ENCODE results near the gene FCMR.
"Not testable (repeated sequence)": the region's sequence is repeated elsewhere in the genome, so short reads cannot be mapped to it uniquely, and the experiment has no call there.

The FCMR gene

DNA sequence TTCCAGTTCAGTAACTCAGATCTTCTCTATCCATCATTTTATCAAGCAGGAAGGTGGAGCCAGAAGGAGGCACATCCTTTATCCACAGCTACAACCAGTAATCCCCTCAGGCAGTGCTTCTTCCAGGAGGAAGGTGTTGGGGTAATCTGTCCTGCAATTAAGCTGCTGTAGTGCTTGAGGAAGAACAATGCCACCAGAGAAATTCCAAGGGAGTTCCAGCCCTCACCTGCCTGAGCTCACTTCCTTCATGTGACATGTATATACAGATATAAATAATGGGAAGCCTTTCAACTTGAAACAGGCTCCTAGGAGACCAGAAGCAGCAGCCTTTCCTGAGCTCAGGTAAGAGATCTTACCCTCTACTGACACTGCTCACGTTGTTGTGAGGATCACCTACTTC is 58.5 kb downstream of the FCMR start:
- no peak for TF ChIP-seq CTCF (conservative IDR thresholded peaks at IDR 0.05; ENCODE audit: low read length)
- no peak for DNase-seq (ENCODE audit: low read depth)
- H3K4me3 ChIP-seq (ENCODE audit: low read length) = no peak overlapping the region

DNA sequence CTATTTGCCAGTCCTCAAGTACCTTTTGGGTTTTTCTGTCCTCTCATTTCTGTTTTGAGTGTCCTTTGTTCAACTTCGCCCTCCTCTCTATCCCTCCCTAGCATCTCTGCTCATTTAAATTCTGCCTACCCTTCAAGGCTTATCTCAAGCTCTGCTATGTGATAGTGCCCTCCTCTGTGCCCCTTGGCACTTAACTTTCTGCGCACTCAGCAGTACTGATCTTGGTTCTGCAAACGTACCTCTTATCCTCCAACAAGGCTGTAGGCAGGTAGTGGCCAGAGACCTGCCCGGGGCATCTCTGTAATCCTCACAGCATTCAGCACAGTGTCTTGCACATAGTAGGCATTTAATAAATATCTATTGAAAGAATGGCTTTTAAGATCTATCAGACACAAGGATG is 61.6 kb downstream of the FCMR start:
- no peak for DNase-seq (ENCODE audit: low read depth)
- H3K4me3 ChIP-seq (ENCODE audit: low read length) = no peak overlapping the region
- TF ChIP-seq CTCF (conservative IDR thresholded peaks at IDR 0.05; ENCODE audit: low read length) = no peak

GRCh38 chr1:206859082-206859521 is 62.6 kb downstream of the FCMR start:
- H3K4me3 ChIP-seq (ENCODE audit: low read length) = no peak overlapping the region
- no peak for DNase-seq (ENCODE audit: low read depth)
- TF ChIP-seq CTCF (conservative IDR thresholded peaks at IDR 0.05; ENCODE audit: low read length) = no peak

DNA sequence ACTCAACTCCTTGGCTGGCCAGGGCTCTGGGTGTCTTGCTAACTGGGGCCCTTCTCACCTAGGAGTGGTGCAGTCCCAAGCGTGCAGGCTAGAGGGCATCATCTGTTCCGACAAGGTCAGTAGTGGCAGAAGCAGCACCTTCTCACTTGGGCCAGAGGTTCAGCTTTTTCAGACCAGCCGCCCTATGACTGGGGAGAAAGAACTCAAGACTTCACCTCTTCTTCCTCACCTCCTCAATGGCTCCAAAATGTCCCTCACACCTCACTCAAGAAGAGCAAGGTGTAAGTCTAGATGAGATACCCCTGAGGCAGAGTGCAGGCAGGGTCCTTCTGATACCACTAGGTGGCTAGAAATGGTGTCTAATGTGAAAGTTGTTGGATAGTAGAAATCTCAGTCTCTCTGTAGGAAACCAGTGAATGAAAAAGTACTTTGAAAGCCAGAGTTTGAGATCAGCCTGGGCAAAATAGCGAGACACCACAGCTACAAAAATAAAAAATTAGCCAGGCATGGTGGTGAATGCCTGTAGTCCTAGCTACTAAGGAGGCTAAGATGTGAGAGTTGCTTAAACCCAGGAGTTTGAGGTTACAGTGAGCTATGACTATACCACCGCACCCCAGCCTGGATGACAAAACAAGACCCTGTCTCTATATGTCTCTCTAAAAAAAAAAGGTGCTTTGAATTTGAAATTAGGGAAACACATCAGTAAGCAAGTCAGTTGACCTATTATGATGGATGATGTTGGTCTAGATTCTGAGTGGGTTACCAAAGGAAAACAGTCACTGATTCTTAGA is 64.9 kb downstream of the FCMR start:
- TF ChIP-seq CTCF (conservative IDR thresholded peaks at IDR 0.05; ENCODE audit: low read length) = peak; percentile 48

DNA sequence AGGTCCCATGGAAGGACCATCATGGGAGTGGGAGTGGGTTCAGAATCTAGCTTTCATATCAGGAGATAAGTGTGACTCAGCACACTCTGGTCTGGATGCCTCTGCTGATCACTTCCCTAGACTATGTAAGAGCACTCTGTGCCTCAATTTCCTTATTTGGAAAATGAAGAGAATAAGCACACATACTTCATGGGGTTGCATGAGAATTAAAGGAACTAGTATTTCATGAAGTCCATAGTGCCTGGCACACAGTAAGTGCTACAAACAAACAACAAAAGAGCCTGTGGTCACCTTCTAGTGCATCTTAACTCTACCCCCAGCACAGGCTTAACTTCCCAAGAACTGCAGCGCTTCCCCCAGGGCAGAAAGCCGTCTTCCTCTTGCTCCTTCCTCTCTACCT is 65.9 kb downstream of the FCMR start:
- DNase-seq (ENCODE audit: low read depth) = no peak
- no peak for TF ChIP-seq CTCF (conservative IDR thresholded peaks at IDR 0.05; ENCODE audit: low read length)
- H3K4me3 ChIP-seq (ENCODE audit: low read length) = no peak overlapping the region

More for the DNA sequence above, 64.9 kb downstream of the FCMR start:
- no peak overlapping the region for H3K4me3 ChIP-seq (ENCODE audit: low read length)
- no peak for DNase-seq (ENCODE audit: low read depth)

DNA sequence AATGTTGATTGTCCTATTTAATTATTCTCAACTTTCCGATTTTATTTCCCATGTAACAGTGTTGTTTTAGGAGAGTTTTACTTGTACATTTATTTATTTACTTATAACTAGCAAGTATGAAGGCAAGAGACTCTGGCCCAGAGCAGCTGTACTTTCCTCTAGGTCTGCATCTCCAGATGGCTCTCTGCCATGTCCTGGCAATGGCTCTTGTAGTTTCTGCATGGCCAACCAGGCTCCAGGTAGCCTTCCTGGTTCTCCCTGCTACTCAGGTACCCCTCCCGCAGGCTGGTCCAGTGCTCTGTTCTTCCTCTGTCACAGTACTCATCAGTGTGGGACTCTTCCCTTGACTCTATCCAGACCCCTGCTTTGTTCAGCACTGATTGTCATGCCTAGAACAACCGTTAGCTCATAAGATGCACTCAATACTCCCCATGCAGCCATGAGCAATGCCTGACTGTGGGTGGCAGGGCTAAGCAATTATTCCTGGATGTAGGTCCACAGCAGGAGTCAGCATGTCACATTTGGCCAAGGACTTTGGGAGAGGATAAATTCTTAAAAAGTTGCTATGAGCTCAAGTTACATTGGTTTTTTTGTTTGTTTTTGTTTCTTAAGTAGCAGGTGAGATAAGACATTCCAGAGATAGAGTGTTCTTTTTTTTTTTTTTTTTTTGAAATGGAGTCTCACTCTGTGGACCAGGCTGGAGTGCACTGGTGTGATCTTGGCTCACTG is 67.2 kb downstream of the FCMR start:
- no peak for TF ChIP-seq CTCF (conservative IDR thresholded peaks at IDR 0.05; ENCODE audit: low read length)
- DNase-seq (ENCODE audit: low read depth) = no peak
- no peak overlapping the region for H3K4me3 ChIP-seq (ENCODE audit: low read length)

GRCh38 chr1:206853696-206854095 is 68.0 kb downstream of the FCMR start:
- DNase-seq (ENCODE audit: low read depth); H3K4me3 ChIP-seq (ENCODE audit: low read length): not testable (repeated sequence)
